GM18502 (cell line): Measurements from ENCODE around the gene HS3ST4.
"Not testable (repeated sequence)": the region's sequence is repeated elsewhere in the genome, so short reads cannot be mapped to it uniquely, and the experiment has no call there.

Experiments
- ATAC-seq: cut with Tn5 transposase; IDR thresholded peaks from one replicate; pipeline ENCODE4 v1.9.1; 2021; ENCODE audit warnings: mild to moderate bottlenecking; ENCODE audit not compliant: unreplicated experiment, poor library complexity

HS3ST4 gene

DNA sequence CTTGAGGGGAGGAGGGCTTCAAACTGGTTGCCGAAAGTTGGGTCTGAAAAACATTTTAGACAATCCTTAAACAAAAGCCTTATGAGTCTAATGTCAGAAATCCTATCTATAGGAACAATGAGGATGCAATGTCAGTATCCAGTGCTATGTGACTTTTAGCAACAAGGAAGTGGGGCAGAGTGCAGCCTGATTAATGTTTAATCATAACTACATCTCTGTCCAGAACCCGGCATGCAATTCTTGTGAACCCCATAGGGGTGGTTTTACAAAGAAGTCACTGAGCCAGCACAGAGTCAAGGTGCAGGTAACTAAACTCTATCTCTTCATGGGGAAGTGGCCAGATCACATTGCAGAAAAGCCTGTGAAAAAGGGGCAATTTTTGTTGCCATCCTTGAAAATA is 267.5 kb downstream of the HS3ST4 start:
- no peak for ATAC-seq

DNA sequence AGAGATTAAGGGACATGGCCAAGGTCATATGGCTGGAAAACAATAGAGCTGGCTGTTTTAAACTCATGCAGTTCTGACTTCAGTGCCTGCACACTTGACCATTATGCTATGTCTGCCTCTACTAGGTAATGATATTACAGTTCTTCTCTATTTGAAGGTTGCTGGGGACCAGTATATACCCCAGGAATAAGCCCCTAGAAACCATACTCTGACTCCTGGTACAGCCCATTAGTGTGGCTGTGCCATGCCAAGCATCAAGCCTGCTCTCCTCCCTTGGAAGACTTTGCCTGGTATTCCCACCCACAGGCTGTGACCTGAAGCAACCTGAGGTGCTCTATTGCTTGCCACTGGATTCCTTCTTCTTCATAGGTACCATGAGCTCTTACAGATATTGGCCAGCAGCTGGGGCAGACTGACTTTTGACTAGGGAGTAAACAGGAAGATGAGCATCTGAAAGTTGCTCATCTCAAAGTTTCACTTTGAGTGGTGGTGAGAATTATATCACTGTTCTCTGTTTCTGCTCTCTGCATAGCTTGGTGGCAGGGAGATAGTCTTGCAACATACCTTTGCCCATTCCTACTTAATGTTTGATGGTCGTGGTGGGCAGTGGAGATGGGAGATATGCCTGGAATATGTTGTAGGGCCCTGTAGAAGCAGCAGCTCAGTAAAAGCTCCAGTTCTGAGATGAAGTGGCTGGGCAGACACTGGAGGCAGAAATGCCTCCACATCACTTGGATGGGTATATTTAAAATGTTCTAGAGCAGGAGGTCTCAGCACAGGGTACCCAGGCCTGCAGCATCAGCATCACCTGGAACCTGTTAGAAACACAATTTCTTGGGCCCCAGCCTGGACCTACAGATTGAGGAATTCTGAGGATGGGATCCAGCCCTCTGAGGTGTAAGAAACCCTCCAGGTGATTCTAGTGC is 274.7 kb downstream of the HS3ST4 start:
- ATAC-seq: peak; percentile 91

- no peak for ATAC-seq
These were observed 285.4 kb downstream of the HS3ST4 start for GRCh38 chr16:25977121-25977520.

DNA sequence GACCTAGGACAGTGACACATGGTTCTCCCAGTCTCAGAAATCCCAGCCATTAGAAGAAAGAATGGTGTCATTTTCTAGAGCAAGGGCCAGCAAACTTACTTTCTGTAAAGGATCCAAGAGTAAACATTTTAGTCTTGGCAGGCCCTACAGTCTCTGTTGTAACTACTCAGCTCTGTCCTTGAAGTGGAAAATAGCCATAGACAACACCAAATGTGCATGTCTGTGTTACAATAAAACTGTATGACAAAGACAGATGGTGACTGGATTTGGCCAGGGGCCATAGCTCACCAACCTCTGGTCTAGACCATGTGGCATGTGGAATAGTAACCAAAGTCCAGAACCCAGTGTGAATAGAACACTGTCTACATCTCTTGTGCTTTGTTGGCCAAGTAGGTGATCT is 286.5 kb downstream of the HS3ST4 start:
- no peak for ATAC-seq

DNA sequence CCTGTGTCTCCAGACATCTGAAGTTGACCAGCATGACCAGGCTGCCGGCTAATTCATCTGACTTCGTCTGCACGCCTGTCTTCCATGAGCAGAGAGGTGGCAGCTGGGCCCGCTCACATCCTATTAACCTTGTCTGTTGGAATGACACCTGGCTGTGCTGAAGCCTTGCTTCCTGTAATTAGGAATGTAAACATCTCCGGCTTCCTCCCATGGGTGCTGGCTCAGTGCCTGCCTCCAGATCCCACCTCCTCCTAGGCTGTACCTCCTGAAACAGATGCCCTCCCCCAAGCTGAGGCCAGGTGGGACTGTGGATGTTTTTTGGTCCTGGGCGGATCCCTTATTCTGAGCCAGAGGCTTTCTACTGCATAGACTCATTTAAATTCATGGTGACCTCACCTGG is 296.3 kb downstream of the HS3ST4 start:
- no peak for ATAC-seq

DNA sequence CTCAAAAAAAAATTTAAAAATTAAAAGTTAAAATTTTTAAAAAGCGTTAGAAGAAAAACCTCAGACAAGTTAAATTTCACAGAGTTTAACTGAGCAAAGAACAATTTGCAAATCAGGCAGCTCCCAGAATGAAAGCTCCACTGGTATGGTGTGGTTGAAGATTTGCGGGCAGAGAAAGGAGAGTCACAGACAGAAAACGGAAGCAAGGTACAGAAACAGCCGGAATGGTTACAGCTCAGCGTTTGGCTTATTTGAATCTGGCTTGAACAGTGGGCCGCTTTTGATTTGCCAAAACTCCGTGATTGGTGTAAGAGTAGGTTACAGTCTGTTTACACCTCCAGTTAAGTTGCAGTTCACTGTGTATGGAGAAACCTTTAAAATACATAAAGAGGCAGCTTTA is 297.1 kb downstream of the HS3ST4 start:
- no peak for ATAC-seq

DNA sequence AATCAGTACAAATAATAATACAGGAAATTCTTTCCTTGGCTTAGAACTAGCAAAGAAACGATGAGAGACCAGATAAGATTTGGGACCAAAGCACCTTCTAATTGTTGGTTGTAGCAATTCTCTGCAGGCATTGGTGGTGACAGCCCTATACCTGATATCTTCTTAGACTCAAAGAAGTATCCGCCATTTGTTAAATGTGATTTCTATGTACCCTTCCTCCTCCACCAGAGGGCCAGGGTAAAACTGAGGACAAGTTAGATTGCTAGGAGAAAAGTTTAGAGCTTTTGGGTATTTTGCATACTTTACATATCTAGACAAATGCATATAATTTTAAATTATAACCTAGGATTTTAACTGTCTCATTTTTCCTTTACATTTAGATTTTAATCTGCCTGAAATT is 304.3 kb downstream of the HS3ST4 start:
- no peak for ATAC-seq

DNA sequence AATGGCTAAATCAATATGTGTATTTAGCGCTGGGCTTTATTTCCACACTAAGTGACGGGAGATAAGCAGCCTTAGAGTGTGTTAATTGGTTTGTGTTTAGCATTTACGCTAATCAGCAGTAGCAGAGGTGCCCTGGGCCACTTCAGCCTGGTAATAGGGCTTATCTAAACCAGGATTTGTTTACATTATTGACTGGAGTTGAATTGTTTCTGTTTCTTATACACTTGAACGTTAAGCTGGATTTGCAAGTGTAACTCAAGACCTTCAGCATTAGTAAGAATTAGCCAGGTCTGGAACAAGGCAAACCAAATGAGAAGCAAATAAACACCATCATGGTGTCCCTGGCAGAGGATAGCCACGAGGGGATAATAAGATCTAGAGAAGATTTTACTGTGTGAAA is 313.6 kb downstream of the HS3ST4 start:
- ATAC-seq: no peak

DNA sequence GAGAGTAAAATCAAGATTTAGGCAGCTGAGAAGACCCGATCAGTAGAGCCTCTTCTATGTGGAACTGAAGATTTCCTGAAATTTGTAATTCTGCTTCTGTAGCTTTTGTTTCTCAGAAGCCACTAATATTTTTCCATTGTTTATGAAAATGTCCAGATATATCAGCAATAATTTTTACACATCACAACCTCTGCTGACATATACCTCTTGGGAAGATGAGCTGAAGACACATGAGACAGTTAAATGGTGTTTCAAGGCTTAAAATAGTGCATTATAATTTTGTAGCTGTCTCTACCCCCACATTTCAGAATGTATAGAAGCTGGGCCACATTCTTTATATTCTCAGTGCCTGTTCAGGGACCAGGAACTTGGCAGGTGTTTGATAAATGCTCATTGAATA is 320.6 kb downstream of the HS3ST4 start:
- ATAC-seq: no peak

GRCh38 chr16:26015776-26016175 is 324.0 kb downstream of the HS3ST4 start:
- ATAC-seq: no peak

GRCh38 chr16:26016989-26017388 is 325.2 kb downstream of the HS3ST4 start:
- ATAC-seq: no peak

GRCh38 chr16:26019381-26020242 is 327.9 kb downstream of the HS3ST4 start:
- ATAC-seq: no peak

DNA sequence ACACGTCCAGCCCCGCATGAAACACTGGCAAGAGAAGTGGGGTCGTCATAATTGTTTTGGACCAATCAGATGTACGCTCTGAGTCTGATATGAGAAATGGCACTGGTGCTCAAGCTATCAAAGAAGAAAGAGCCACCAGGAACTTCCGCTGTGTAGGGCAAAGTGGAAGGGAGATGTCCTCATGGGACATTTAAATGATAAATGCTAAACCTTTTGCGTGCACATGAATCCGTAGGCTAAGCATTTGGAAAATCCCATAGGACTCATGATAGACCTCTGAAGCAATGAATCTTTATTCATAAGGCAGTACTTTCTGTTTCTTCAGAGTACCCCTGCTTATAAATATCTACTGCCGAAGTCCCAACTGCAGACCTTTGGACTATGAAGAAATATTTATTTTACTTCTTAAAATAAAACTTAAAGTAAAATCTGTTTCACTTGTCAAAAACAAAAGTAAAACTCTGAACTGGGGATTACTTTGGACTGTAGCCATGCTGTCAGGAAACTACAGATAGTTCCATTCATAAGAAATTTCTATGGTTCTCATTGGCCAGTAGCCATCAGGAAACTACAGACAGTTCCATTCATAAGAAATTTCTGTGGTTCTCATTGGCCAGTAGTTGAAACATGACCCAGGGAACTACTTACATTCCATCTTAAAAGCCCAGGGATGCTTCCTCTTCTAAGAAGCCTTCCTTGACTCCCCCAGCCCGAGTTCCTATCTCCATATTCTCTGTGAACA is 335.1 kb downstream of the HS3ST4 start:
- no peak for ATAC-seq

- ATAC-seq: no peak
These were observed 339.5 kb downstream of the HS3ST4 start for GRCh38 chr16:26031286-26031685.

- ATAC-seq: not testable (repeated sequence)
These were observed 340.9 kb downstream of the HS3ST4 start for GRCh38 chr16:26032661-26033060.

GRCh38 chr16:26041952-26042668 is 350.4 kb downstream of the HS3ST4 start:
- ATAC-seq: no peak

DNA sequence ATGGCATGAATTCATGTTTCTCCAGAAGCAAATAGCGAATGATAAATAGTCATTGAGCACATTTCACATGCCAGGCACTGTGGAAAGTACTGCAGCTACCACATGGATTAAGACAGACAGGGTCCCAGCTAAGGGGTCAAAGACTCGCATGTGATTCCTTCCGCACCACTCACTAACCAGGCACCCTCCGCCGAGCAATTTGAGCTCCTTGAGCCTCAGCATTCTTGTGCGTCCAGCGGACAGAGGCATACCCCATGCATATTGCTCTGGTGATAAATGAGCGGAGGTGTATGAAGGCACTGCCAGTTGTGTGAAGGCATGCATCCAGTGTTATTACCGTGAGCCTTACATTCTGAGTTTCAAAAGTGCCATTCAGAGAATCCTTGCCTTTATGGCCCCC is 358.7 kb downstream of the HS3ST4 start:
- ATAC-seq: no peak

DNA sequence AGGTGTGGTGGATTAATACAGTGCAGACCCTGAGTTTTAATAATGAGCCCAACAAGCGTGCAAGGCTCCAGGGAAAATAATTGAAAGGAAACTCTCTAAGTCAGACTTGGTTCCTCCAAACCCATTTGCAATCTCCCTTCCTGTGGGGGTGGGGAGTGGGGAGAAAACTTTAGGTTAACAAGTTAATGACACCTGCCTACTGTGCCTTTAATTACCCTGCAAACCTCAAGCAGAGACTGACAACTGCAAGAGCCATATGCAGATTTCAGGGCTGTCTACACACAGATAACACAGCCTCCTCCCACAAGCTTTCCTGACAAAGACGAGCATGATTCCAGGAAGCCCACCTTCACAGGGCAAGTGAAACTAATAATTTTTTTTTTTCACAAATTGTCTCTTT is 359.3 kb downstream of the HS3ST4 start:
- ATAC-seq: no peak

- ATAC-seq: no peak
These were observed 362.1 kb downstream of the HS3ST4 start for GRCh38 chr16:26053889-26054288.

DNA sequence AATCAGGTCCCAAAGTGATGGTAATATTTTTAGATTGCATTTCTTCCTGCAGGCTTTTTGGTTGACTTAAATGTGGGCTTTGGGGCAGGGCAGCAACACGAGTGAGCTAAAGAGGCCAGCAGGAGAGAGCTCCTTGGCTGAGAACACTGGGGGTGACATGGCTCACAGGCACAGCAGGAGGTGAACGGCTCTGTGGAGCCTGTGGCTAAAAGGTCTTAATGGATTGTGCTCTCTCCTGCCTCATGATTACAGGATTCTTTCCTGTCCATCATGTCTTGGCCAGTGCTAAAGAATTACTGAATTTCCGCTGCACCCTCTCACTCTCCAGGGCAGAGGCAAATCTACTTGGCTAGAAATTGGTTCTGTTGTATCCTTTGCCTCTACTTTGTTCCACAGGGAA is 366.6 kb downstream of the HS3ST4 start:
- no peak for ATAC-seq
